H1 (cell line): ENCODE measurements around the gene RGS11. TPM values are rescaled to one million over a fixed set of nuclear protein-coding genes. Genes with fewer than 3 reads are reported as not detected.

Experiments
- CTCF ChIA-PET: fragments of 300-600 bp; sonication (Branson Sonifier 250); formaldehyde crosslinking; loops from one replicate; lab custom pipeline; 2021; ENCODE audit not compliant: partially characterized antibody; lab: Charles Lee
- POLR2A ChIA-PET: fragments of 300-600 bp; sonication (Branson Sonifier 250); formaldehyde crosslinking; loops from one replicate; lab custom pipeline; 2021; ENCODE audit warnings: inconsistent platforms; ENCODE audit not compliant: partially characterized antibody; lab: Charles Lee
- DNase-seq, 2 experiments: peaks; one replicate each; pipeline versions ENCODE4 v3.0.0 to v3.0.0-alpha.2; 2010 to 2022; ENCODE audit warnings: low spot score in 2 of 2, low read depth in 1 of 2, mixed read lengths in 1 of 2
- FAIRE-seq: peaks from 2 replicates; lab custom pipeline; 2011; peaks lifted over from hg19 to GRCh38; lab: Jason Lieb, UNC
- H2AFZ ChIP-seq: 2 replicates; pipeline ENCODE4 v1.8.1; 2012; ENCODE audit warnings: low read length, inconsistent platforms
- H2AK5ac ChIP-seq: 2 replicates; pipeline ENCODE4 v1.6.1; 2013; ENCODE audit warnings: low read depth, low read length
- H2BK120ac ChIP-seq: replicated peaks from 2 replicates; pipeline ENCODE3; 2013; ENCODE audit warnings: low read depth, low read length, inconsistent platforms
- H2BK12ac ChIP-seq: 2 replicates; pipeline ENCODE4 v1.6.1; 2013; ENCODE audit warnings: low read depth, low read length
- H2BK15ac ChIP-seq: 2 replicates; pipeline ENCODE4 v1.6.1; 2013; ENCODE audit warnings: low read length
- H2BK20ac ChIP-seq: 2 replicates; pipeline ENCODE4 v1.6.1; 2013; ENCODE audit warnings: low read length
- H2BK5ac ChIP-seq: 2 replicates; pipeline ENCODE4 v1.6.1; 2013; ENCODE audit warnings: low read depth, low read length
- H3K14ac ChIP-seq: 2 replicates; pipeline ENCODE4 v1.6.1; 2013; ENCODE audit warnings: inconsistent platforms; ENCODE audit not compliant: insufficient read length
- H3K18ac ChIP-seq: 2 replicates; pipeline ENCODE4 v1.6.1; 2013; ENCODE audit warnings: low read length; ENCODE audit errors: extremely low read depth
- H3K23ac ChIP-seq: 2 replicates; pipeline ENCODE4 v1.6.1; 2013; ENCODE audit warnings: inconsistent platforms; ENCODE audit not compliant: insufficient read length
- H3K23me2 ChIP-seq: 2 replicates; pipeline ENCODE4 v1.6.1; 2013; ENCODE audit warnings: low read depth, low read length
- H3K27ac ChIP-seq: 2 replicates; pipeline ENCODE4 v1.6.1; 2011; ENCODE audit warnings: low read depth, low read length, inconsistent platforms
- H3K27me3 ChIP-seq, 4 experiments: replicated peaks in 1 of 4; 1 replicate in 1 of 4; 2 replicates in 3 of 4; pipeline versions ENCODE4 v1.6.1 to v1.8.1; 2011 to 2013; ENCODE audit warnings: low read length in 3 of 4, mild to moderate bottlenecking in 3 of 4, inconsistent platforms in 2 of 4, mixed read lengths in 2 of 4, moderate library complexity in 1 of 4; ENCODE audit not compliant: control insufficient read depth in 3 of 4, insufficient read depth in 3 of 4; ENCODE audit errors: extremely low read depth in 1 of 4
- H3K36me3 ChIP-seq, 4 experiments: 2 replicates each; pipeline versions ENCODE4 v1.6.1 to v1.8.1; 2011 to 2013; ENCODE audit warnings: mild to moderate bottlenecking in 4 of 4, low read length in 3 of 4, moderate library complexity in 2 of 4, control low read depth in 1 of 4, inconsistent platforms in 1 of 4; ENCODE audit not compliant: insufficient read depth in 4 of 4, control insufficient read depth in 2 of 4
- H3K4ac ChIP-seq: replicated peaks from 2 replicates; pipeline ENCODE3; 2013; ENCODE audit warnings: low read length, low read depth, mixed read lengths, inconsistent platforms; ENCODE audit not compliant: insufficient read length
- H3K4me1 ChIP-seq, 4 experiments: replicated peaks in 1 of 4; 1 replicate in 1 of 4; 2 replicates in 3 of 4; pipeline versions ENCODE4 v1.6.1 to v1.8.1; 2011 to 2013; ENCODE audit warnings: low read length in 3 of 4, inconsistent platforms in 2 of 4, mixed read lengths in 1 of 4; ENCODE audit not compliant: insufficient read depth in 4 of 4, control insufficient read depth in 3 of 4
- H3K4me2 ChIP-seq, 2 experiments: 2 replicates each; pipeline versions ENCODE4 v1.6.1 to v1.8.1; 2011 to 2013; ENCODE audit warnings: low read depth in 2 of 2, low read length in 2 of 2, control low read depth in 1 of 2, inconsistent platforms in 1 of 2, mild to moderate bottlenecking in 1 of 2; ENCODE audit not compliant: insufficient read depth in 1 of 2
- H3K4me3 ChIP-seq, 4 experiments: fragments of 200-600, 300-600 bp in 1 of 4; sonication (generic), shearing (Covaris generic), sonication (Bioruptor Twin) in 1 of 4; 2 replicates each; pipeline versions ENCODE4 v1.5.1 to v1.8.1; 2011 to 2016; ENCODE audit warnings: low read length in 4 of 4, low read depth in 3 of 4, control low read depth in 2 of 4, inconsistent platforms in 2 of 4, mild to moderate bottlenecking in 2 of 4, mixed read lengths in 1 of 4, moderate library complexity in 1 of 4; ENCODE audit not compliant: insufficient read depth in 2 of 4; ENCODE audit errors: extremely low read depth in 1 of 4
- H3K56ac ChIP-seq: replicated peaks from 2 replicates; pipeline ENCODE3; 2013; ENCODE audit warnings: low read depth, mild to moderate bottlenecking, mixed read lengths, low read length, inconsistent platforms; ENCODE audit not compliant: insufficient read length
- H3K79me1 ChIP-seq: 2 replicates; pipeline ENCODE4 v1.6.1; 2013; ENCODE audit warnings: low read depth, low read length, control low read depth
- H3K79me2 ChIP-seq, 2 experiments: 2 replicates each; pipeline versions ENCODE4 v1.6.1 to v1.8.1; 2012 to 2013; ENCODE audit warnings: low read length in 2 of 2, mild to moderate bottlenecking in 2 of 2, inconsistent platforms in 1 of 2; ENCODE audit not compliant: insufficient read depth in 2 of 2, control insufficient read depth in 1 of 2
- H3K9ac ChIP-seq, 4 experiments: replicated peaks in 1 of 4; 1 replicate in 1 of 4; 2 replicates in 3 of 4; pipeline versions ENCODE4 v1.6.1 to v1.8.1; 2011 to 2013; ENCODE audit warnings: low read depth in 3 of 4, low read length in 3 of 4, control low read depth in 2 of 4, mild to moderate bottlenecking in 2 of 4, moderate library complexity in 2 of 4, inconsistent platforms in 1 of 4; ENCODE audit errors: extremely low read depth in 1 of 4
- H3K9me3 ChIP-seq, 2 experiments: 2 replicates each; pipeline versions ENCODE4 v1.6.1 to v1.8.1; 2012 to 2013; ENCODE audit warnings: mild to moderate bottlenecking in 2 of 2, moderate library complexity in 2 of 2, control low read depth in 1 of 2, inconsistent platforms in 1 of 2, low read depth in 1 of 2, low read length in 1 of 2, mixed read lengths in 1 of 2; ENCODE audit not compliant: insufficient read depth in 2 of 2
- H4K20me1 ChIP-seq, 2 experiments: replicated peaks in 1 of 2; 2 replicates each; pipeline versions ENCODE3 to v1.8.1; 2011 to 2013; ENCODE audit warnings: inconsistent platforms in 2 of 2, low read length in 2 of 2, mild to moderate bottlenecking in 1 of 2; ENCODE audit not compliant: insufficient read depth in 2 of 2, control insufficient read depth in 1 of 2
- H4K5ac ChIP-seq: 2 replicates; pipeline ENCODE4 v1.6.1; 2013; ENCODE audit warnings: low read length, low read depth, mixed read lengths, inconsistent platforms; ENCODE audit not compliant: insufficient read length
- H4K8ac ChIP-seq: 2 replicates; pipeline ENCODE4 v1.8.0; 2013; ENCODE audit warnings: mild to moderate bottlenecking, moderate library complexity, low read length, inconsistent platforms; ENCODE audit not compliant: insufficient read depth; ENCODE audit errors: extremely low read depth
- H4K91ac ChIP-seq: replicated peaks from 2 replicates; pipeline ENCODE3; 2013; ENCODE audit warnings: low read length, mixed read lengths, inconsistent platforms; ENCODE audit not compliant: insufficient read length
- NANOG ChIP-seq: IDR thresholded peaks from 2 replicates; pipeline ENCODE4 v1.6.1; 2011; ENCODE audit warnings: low read length, low read depth, mild to moderate bottlenecking, inconsistent platforms; ENCODE audit not compliant: insufficient read depth, poor library complexity, severe bottlenecking
- WGBS, 2 experiments: shearing (Covaris generic) in 1 of 2; methylation state at CpG; one replicate each; pipeline versions ENCODE4 v1.1.6 to v1.1.7; 2013 to 2015; ENCODE audit warnings: low lambda C conversion rate in 2 of 2, mixed read lengths in 2 of 2, inconsistent platforms in 1 of 2, low coverage in 1 of 2, missing lambda C conversion rate in 1 of 2; ENCODE audit not compliant: insufficient replicate concordance in 2 of 2, insufficient coverage in 1 of 2, insufficient read length in 1 of 2; ENCODE audit errors: extremely low coverage in 1 of 2, missing lambda C conversion rate in 1 of 2; 5-methylcytosine and 5-hydroxymethylcytosine counted together
- polyA plus RNA-seq, 7 experiments: library from polyadenylated mRNA; depleted of rRNA in 3 of 7; stranded (reverse) in 5 of 7; unstranded in 2 of 7; fragments of >200 nt in 5 of 7; fragments of 200-250 nt in 2 of 7; gene quantifications; 1 replicate in 5 of 7; 2 replicates in 1 of 7; 4 replicates in 1 of 7; pipeline versions ENCODE4 v1.2.1 to v1.2.3, GENCODE V29; 2011 to 2013; ENCODE audit warnings: missing spikeins in 2 of 7, mixed read lengths in 2 of 7
- total RNA-seq: library from RNA; stranded (reverse); fragmentation: NEBNext Ultra II Directional; extraction: Animal tissue kit (Norgen Biotek cat#: 25700); gene quantifications from 2 replicates; pipeline ENCODE4 v1.2.1, GENCODE V29; 2021

RGS11 gene
- total and polyA plus RNA-seq, 2 of the 8 experiments (the other 6 are each of a cell fraction or from before 2014, with no cell fraction given): 0.84 to 1.2 TPM

DNA sequence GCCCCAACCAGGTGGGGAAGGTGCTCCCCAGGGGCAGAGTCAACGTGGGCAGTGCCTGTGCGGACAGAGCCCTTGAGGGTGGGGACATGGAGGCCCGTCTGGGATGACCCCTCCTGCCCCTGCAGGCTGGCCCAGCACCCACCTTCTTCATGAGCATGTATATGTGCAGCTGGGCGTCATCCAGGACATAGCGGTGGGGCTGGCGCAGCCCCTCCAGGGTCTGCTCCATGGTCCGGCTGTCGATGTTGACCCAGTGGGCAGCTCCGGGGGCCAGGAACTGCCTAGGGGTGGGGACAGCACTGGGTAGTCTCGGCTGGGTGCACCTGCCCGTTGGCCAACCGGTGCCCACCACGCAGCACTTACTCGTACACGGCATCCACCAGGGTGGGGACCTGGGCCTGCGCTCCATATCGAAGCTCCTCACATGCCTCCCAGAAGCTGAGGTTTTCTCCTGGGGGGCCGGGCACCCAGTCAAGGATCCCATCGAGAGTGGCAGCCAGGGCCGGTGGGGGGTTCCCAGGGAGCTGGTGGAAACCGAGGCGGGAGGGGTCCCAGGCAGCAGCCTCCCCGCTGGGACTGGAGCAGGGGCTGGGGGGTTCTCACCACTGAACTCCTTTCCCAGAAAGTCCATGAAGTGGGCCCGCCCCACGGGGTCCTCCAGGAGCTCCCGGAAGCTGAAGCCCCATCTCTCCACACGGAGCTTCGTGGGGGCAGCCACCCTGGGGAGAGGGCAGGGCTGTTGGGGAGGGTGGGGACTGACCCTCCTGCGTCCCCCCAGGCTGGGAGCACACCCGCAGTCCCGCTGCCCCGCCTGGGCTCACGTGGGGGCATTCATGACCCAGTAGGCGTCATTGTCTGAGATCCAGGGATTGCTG, 5.1 kb downstream of the RGS11 start:
- Histone ChIP-seq H3K18ac (no peak overlapping the region), H4K5ac (no peak overlapping the region), H2BK120ac (no peak overlapping the region), H2AFZ (no peak overlapping the region), H2BK15ac (no peak overlapping the region), H3K4me2 (no peak overlapping the region), H3K4me3 (no peak overlapping the region), H4K91ac (no peak overlapping the region), H3K23ac (no peak overlapping the region), H2AK5ac (no peak overlapping the region), H3K56ac (no peak overlapping the region), H3K79me1 (no peaks in the 10 kb centered on the region), H3K14ac (no peak overlapping the region), H3K27me3 (peaks cover 6 to 16% (median 13%) of the 10 kb centered on the region in 4 experiments; a peak in 6 of 7 replicates), H3K4ac (no peak overlapping the region), H3K23me2 (peaks cover 8% of the 10 kb centered on the region), H4K20me1 (peaks cover 0 to 9% of the 10 kb centered on the region in 2 experiments), H4K8ac (no peak overlapping the region), H3K9me3 (no peaks in the 10 kb centered on the region), H3K4me1 (peaks cover 0 to 6% (median 4%) of the 10 kb centered on the region in 4 experiments; a peak in 3 of 7 replicates), H2BK20ac (no peak overlapping the region), H3K9ac (no peak overlapping the region), H3K79me2 (no peaks in the 10 kb centered on the region), H3K27ac (no peak overlapping the region), H2BK5ac (no peak overlapping the region), H2BK12ac (no peak overlapping the region), H3K36me3 (no peaks in the 10 kb centered on the region)
- no peak for TF ChIP-seq NANOG
- no peak for DNase-seq
- FAIRE-seq: no peak
- ChIA-PET CTCF (interaction anchor here (1.1 to 2.0 kb wide), 5 partner anchors 9 to 92 kb away, joined by 3 to 10 read pairs (median 5); partner anchors contain the start of gene ARHGDIG), POLR2A (interaction anchor here (0.8 to 2.5 kb wide), 4 partner anchors 8 to 16 kb away, joined by 3 to 6 read pairs (median 4); partner anchors contain the start of gene ARHGDIG)
- 94% methylated on average over 29 of the region's 34 CpGs; no CpG with 5 or more reads in 1 of the 2 experiments for WGBS, 2 experiments
